Endothelial cell of umbilical vein (primary cell): ENCODE results near the gene DENND4A. TPM values are rescaled to one million over a fixed set of nuclear protein-coding genes. Genes with fewer than 3 reads are reported as not detected.

Experiments
- BruUV-seq: library from RNA; stranded (reverse); fragments of 400-500 nt; replicated peaks from 2 replicates; lab custom pipeline; 2021; lab: Mats Ljungman, UMichigan
- CTCF ChIA-PET: fragments of 300-600, 350-600 bp; sonication (Branson Sonifier 250); formaldehyde crosslinking; loops from one replicate; lab custom pipeline; 2021; ENCODE audit warnings: antibody characterized with exemption, inconsistent platforms; lab: Charles Lee
- POLR2A ChIA-PET: fragments of 300-600, 350-600 bp; sonication (Branson Sonifier 250); formaldehyde crosslinking; loops from one replicate; lab custom pipeline; 2021; ENCODE audit warnings: antibody characterized with exemption, inconsistent platforms; lab: Charles Lee
- DNase-seq: peaks from one replicate; pipeline ENCODE4 v3.0.0-alpha.2; 2011; ENCODE audit warnings: low read depth, low spot score
- FAIRE-seq: peaks from 2 replicates; lab custom pipeline; 2011; peaks lifted over from hg19 to GRCh38; lab: Jason Lieb, UNC
- H2AFZ ChIP-seq: 2 replicates; pipeline ENCODE4 v1.6.0; 2012; ENCODE audit warnings: low read depth, low read length, control low read depth, inconsistent platforms
- H3K27ac ChIP-seq: 2 replicates; pipeline ENCODE4 v1.5.1; 2011; ENCODE audit warnings: low read depth, mild to moderate bottlenecking, control low read depth, low read length, moderate library complexity; ENCODE audit not compliant: insufficient read depth
- H3K27me3 ChIP-seq, 2 experiments: 2 replicates each; pipeline versions ENCODE4 v1.6.0 to v1.6.1; 2011; ENCODE audit warnings: low read length in 2 of 2, mixed read lengths in 1 of 2; ENCODE audit not compliant: control insufficient read depth in 2 of 2, insufficient read depth in 2 of 2
- H3K36me3 ChIP-seq, 2 experiments: 2 replicates in 1 of 2; 3 replicates in 1 of 2; pipeline ENCODE4 v1.5.1; 2011; ENCODE audit warnings: low read length in 2 of 2, mild to moderate bottlenecking in 1 of 2, moderate library complexity in 1 of 2; ENCODE audit not compliant: control insufficient read depth in 2 of 2, insufficient read depth in 2 of 2; ENCODE audit errors: extremely low read depth in 1 of 2
- H3K4me1 ChIP-seq: 3 replicates; pipeline ENCODE4 v1.5.1; 2011; ENCODE audit warnings: mild to moderate bottlenecking, low read length; ENCODE audit not compliant: control insufficient read depth, insufficient read depth; ENCODE audit errors: extremely low read depth
- H3K4me2 ChIP-seq: 2 replicates; pipeline ENCODE4 v1.6.1; 2011; ENCODE audit warnings: low read length, control low read depth, mixed read lengths; ENCODE audit not compliant: insufficient read depth
- H3K4me3 ChIP-seq, 3 experiments: fragments of 200-600 bp in 1 of 3; sonication (generic), shearing (Covaris generic) in 1 of 3; replicated peaks in 1 of 3; 2 replicates each; pipeline ENCODE4 v1.5.1; 2011 to 2016; ENCODE audit warnings: control low read depth in 3 of 3, low read length in 3 of 3, mild to moderate bottlenecking in 2 of 3, inconsistent platforms in 1 of 3, low read depth in 1 of 3, moderate library complexity in 1 of 3; ENCODE audit not compliant: insufficient read depth in 1 of 3
- H3K79me2 ChIP-seq: 2 replicates; pipeline ENCODE4 v1.6.0; 2012; ENCODE audit warnings: low read length, inconsistent platforms; ENCODE audit not compliant: control insufficient read depth, insufficient read depth
- H3K9ac ChIP-seq: replicated peaks from 2 replicates; pipeline ENCODE3; 2011; ENCODE audit warnings: low read length, control low read depth; ENCODE audit not compliant: insufficient read depth; ENCODE audit errors: extremely low read depth
- H3K9me1 ChIP-seq: replicated peaks from 3 replicates; pipeline ENCODE4 v1.6.0; 2011; ENCODE audit warnings: mild to moderate bottlenecking, low read length; ENCODE audit not compliant: control insufficient read depth, insufficient read depth; ENCODE audit errors: extremely low read depth
- H3K9me3 ChIP-seq: replicated peaks from 2 replicates; pipeline ENCODE4 v1.5.1; 2012; ENCODE audit warnings: low read length, inconsistent platforms; ENCODE audit not compliant: control insufficient read depth, insufficient read depth
- H4K20me1 ChIP-seq: replicated peaks from 2 replicates; pipeline ENCODE3; 2011; ENCODE audit warnings: mild to moderate bottlenecking, low read length; ENCODE audit not compliant: control insufficient read depth, insufficient read depth; ENCODE audit errors: extremely low read depth
- CTCF ChIP-seq, 2 donors: IDR thresholded peaks; 1 replicate in 1 of 2; 2 replicates in 1 of 2; pipeline ENCODE4 v1.5.1; 2011; ENCODE audit warnings: low read length in 2 of 2, mild to moderate bottlenecking in 2 of 2, moderate library complexity in 2 of 2, control low read depth in 1 of 2, inconsistent platforms in 1 of 2, low read depth in 1 of 2; ENCODE audit not compliant: insufficient read depth in 1 of 2; ENCODE audit errors: extremely low read depth in 1 of 2
- EZH2 ChIP-seq: IDR thresholded peaks from 2 replicates; pipeline ENCODE4 v1.6.1; 2012; ENCODE audit warnings: borderline replicate concordance, low read depth, mild to moderate bottlenecking, moderate library complexity, low read length, inconsistent platforms; ENCODE audit not compliant: severe bottlenecking
- FOS ChIP-seq: IDR thresholded peaks from 2 replicates; pipeline ENCODE4 v1.6.1; 2011; ENCODE audit warnings: mild to moderate bottlenecking, low read length, moderate library complexity, borderline replicate concordance; ENCODE audit not compliant: insufficient read depth
- JUN ChIP-seq: IDR thresholded peaks from 2 replicates; pipeline ENCODE4 v1.6.1; 2011; ENCODE audit warnings: borderline replicate concordance, low read depth; ENCODE audit not compliant: insufficient read length, insufficient read depth
- MAX ChIP-seq: IDR thresholded peaks from 2 replicates; pipeline ENCODE4 v1.6.1; 2011; ENCODE audit not compliant: insufficient read depth, insufficient read length
- MYC ChIP-seq: IDR thresholded peaks from one replicate; pipeline ENCODE4 v1.6.1; 2011; ENCODE audit warnings: mild to moderate bottlenecking, low read depth, low read length
- POLR2A ChIP-seq: IDR thresholded peaks from 2 replicates; pipeline ENCODE4 v1.6.1; 2012; ENCODE audit warnings: low read depth, mild to moderate bottlenecking, control low read depth, low read length
- POLR2AphosphoS5 ChIP-seq: IDR thresholded peaks from 2 replicates; pipeline ENCODE4 v1.6.1; 2012; ENCODE audit warnings: low read depth, mild to moderate bottlenecking, control low read depth, low read length, moderate library complexity; ENCODE audit not compliant: insufficient read depth
- dilution Hi-C: fragments of 300-500 bp; cut with MboI; formaldehyde crosslinking; loops from one replicate; pipeline ENCODE4 v1.15.0; 2019; ENCODE audit warnings: low sequenced_read_pairs; ENCODE audit not compliant: extremely low pct_ligation_motif_present
- intact Hi-C: fragments of 100-400 bp; cut with micrococcal nuclease; formaldehyde crosslinking; loops from one replicate; pipeline ENCODE4 v1.10.0; 2022
- polyA plus RNA-seq, 4 experiments: library from polyadenylated mRNA; depleted of rRNA in 3 of 4; stranded (reverse) in 3 of 4; unstranded in 1 of 4; fragments of >200 nt; gene quantifications; 2 replicates each; pipeline versions ENCODE4 v1.2.1 to v1.2.3, GENCODE V29; 2011 to 2012; ENCODE audit warnings: missing spikeins in 1 of 4
- total RNA-seq: library from RNA; stranded (reverse); gene quantifications from 2 replicates; pipeline ENCODE4 v1.2.3, GENCODE V29; 2021

The DENND4A gene
- total and polyA plus RNA-seq, 2 donors (not counting 3 experiments of a cell fraction or from before 2014, with no cell fraction given): 5.7 to 22.2 TPM

GRCh38 chr15:65806397-65806796 lies 14.3 kb upstream of the DENND4A start:
- H3K27ac ChIP-seq: no peak overlapping the region
- H4K20me1 ChIP-seq: no peaks in the 10 kb centered on the region
- no peaks in the 10 kb centered on the region for H3K27me3 ChIP-seq
- TF ChIP-seq POLR2A (no peak), MYC (no peak), EZH2 (no peak), CTCF (IDR thresholded peaks at IDR 0.05; ENCODE audit: extremely low read depth in 1 of 2, insufficient read depth in 1 of 2, low read depth in 1 of 2, low read length in 2 of 2) (no peak), MAX (no peak), JUN (no peak), POLR2AphosphoS5 (no peak), FOS (no peak)
- no peaks in the 10 kb centered on the region for H3K9me3 ChIP-seq
- no peaks in the 10 kb centered on the region for H3K79me2 ChIP-seq
- ChIA-PET CTCF (no interaction called here), POLR2A (no interaction called here)
- H3K4me2 ChIP-seq: no peak overlapping the region
- no peak for DNase-seq
- H3K9me1 ChIP-seq: no peaks in the 10 kb centered on the region
- no peak overlapping the region for H3K9ac ChIP-seq
- no peaks in the 10 kb centered on the region for H3K36me3 ChIP-seq
- dilution Hi-C loops (no loop called here), intact Hi-C loops (no loop called here)
- FAIRE-seq: no peak
- no peak overlapping the region for H2AFZ ChIP-seq
- H3K4me1 ChIP-seq: peaks cover 11% of the 10 kb centered on the region
- no peak overlapping the region for H3K4me3 ChIP-seq
- BruUV-seq: no TSS peak
